C4-2B (cell line): ENCODE measurements around the gene CATSPERE.

ENCODE experiments used
- ZFX ChIP-seq: fragments of 450-650 bp; IDR thresholded peaks from 2 replicates; pipeline ENCODE4 v1.6.1; 2017
- TF ChIP-seq, protein P1 (sequence below): fragments of 450-650 bp; conservative IDR thresholded peaks from 2 replicates; pipeline ENCODE4 v1.5.1; 2017; ENCODE audit warnings: mild to moderate bottlenecking

DNA sequence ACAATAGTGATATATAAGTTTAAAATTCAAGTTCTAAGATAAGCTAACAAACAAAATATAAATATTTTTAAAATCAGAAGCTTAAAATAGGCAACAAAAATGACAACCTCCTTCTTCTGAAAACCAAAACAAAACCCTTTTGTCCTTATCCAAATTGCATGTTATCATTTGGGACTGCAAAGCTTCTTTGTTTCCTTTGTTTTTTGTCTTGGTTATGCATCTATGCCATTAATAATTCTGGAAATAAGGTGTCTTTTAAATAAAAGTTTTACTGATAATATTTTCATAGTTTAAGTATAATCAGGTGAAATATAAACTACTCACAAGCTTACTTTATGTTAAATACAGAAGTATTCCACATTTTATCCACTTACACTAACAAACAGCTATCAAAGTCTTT, 29.9 kb upstream of the CATSPERE start:
- TF ChIP-seq, protein P1, sequence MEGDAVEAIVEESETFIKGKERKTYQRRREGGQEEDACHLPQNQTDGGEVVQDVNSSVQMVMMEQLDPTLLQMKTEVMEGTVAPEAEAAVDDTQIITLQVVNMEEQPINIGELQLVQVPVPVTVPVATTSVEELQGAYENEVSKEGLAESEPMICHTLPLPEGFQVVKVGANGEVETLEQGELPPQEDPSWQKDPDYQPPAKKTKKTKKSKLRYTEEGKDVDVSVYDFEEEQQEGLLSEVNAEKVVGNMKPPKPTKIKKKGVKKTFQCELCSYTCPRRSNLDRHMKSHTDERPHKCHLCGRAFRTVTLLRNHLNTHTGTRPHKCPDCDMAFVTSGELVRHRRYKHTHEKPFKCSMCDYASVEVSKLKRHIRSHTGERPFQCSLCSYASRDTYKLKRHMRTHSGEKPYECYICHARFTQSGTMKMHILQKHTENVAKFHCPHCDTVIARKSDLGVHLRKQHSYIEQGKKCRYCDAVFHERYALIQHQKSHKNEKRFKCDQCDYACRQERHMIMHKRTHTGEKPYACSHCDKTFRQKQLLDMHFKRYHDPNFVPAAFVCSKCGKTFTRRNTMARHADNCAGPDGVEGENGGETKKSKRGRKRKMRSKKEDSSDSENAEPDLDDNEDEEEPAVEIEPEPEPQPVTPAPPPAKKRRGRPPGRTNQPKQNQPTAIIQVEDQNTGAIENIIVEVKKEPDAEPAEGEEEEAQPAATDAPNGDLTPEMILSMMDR: no peak
- no peak for TF ChIP-seq ZFX
